ENCODE results near the gene FBLN7. TPM values are rescaled to one million over a fixed set of nuclear protein-coding genes. Genes with fewer than 3 reads are reported as not detected.

Gene FBLN7, protein sequence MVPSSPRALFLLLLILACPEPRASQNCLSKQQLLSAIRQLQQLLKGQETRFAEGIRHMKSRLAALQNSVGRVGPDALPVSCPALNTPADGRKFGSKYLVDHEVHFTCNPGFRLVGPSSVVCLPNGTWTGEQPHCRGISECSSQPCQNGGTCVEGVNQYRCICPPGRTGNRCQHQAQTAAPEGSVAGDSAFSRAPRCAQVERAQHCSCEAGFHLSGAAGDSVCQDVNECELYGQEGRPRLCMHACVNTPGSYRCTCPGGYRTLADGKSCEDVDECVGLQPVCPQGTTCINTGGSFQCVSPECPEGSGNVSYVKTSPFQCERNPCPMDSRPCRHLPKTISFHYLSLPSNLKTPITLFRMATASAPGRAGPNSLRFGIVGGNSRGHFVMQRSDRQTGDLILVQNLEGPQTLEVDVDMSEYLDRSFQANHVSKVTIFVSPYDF
- 4.6 and 26.7 TPM in 2 replicates for total RNA-seq

DNA sequence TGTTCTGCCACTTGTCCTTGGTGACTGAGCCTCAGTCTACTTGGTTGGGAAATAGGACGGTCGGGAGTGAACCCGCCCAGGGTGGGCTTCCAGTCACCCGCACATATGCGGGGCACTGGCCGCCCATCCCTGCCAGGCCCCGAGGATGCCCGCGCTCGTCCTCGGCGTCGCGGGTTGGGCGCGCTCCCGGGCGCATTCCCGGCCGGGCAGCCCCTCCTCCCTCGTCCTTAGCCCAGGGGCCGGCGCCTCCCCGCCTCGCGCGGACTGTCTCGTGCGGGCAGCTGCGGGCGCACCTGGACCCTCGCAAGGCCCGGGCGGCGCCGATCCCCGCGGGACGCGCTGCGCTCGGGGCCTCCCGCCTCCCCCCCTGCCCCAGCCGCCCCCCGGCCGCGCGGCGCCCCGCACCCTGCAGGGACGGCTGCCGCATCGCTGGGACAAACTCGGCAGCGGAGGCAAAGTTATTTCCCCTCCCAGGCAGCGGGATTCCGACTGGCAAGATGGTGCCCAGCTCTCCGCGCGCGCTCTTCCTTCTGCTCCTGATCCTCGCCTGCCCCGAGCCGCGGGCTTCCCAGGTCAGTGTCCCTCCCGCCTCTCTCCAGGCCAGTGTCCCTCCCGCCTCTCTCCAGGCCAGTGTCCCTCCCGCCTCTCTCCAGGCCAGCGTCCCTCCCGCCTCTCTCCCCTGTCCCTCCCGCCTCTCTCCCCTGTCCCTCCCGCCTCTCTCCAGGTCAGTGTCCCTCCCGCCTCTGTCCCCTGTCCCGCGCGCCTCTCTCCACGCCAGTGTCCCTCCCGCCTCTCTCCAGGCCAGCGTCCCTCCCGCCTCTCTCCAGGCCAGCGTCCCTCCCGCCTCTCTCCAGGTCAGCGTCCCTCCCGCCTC is at the start of gene FBLN7:
Gene FBLN7 (plus strand): TSS at position 227 of the 874 bp plus-strand sequence. CDS start 271 bp downstream, at position 498.

Other genes with a start within 250 kb of the FBLN7 start
- 31.3 and 54.2 TPM in 2 replicates for gene MERTK, start 239.8 kb upstream of the FBLN7 start, total RNA-seq
- 20.8 and 29.4 TPM in 2 replicates for gene TMEM87B, start 83.1 kb upstream of the FBLN7 start, total RNA-seq
- gene ZC3H8, start 116.7 kb downstream of the FBLN7 start, total RNA-seq, result 3.9 and 9.4 TPM in 2 replicates
- 5.7 and 7.1 TPM in 2 replicates for gene ZC3H6, start 137.2 kb downstream of the FBLN7 start, total RNA-seq

All from placental epithelial cell (primary cell).